HG03571 (cell line): ENCODE measurements around the gene MTA3.
"Not testable (repeated sequence)": the region's sequence is repeated elsewhere in the genome, so short reads cannot be mapped to it uniquely, and the experiment has no call there.

ENCODE experiments used
- ATAC-seq: cut with Tn5 transposase; IDR thresholded peaks from one replicate; pipeline ENCODE4 v1.9.1; 2021; ENCODE audit not compliant: unreplicated experiment

MTA3 gene

GRCh38 chr2:42568401-42569115, at the start of gene MTA3:
TSS of gene MTA3 (plus strand) at chr2:42568632. CDS start at chr2:42568746, 114 bp downstream.
- ATAC-seq = peak; percentile 15

DNA sequence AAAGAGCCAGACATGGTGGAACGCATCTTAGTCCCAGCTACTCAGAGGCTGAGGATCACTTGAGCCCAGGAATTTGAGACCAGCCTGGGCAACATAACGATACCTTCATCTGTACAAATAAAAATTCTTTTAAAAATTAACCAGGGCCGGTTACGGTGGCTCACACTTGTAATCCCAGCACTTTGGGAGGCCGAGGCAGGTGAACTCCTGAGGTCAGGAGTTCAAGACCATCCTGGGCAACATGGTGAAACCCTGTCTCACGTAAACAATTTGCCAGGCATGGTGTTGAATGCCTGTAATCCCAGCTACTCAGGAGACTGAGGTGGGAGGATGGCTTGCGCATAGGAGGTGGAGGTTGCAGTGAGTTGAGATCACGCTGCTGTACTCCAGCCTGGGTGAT, 48.8 kb upstream of the MTA3 start:
- ATAC-seq = no peak

DNA sequence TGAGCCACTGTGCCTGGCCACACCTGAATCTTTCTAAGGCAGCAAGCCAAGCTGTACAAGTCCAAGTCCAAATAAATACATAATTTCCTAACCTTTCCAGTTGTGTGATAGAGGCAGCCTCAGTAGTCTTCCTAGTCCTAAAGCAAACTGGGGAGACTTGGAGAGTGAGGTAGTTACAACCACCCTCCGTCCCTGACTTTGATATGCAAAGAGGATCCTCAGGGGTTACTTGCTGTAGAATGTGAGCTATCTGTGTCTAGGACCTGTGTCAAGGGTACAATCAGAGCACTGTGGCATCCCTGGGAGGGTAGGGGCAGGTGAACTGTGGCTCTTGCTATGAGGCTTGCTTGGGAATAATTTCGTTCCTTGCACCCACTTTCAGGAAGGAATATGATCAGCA, 46.4 kb upstream of the MTA3 start:
- no peak for ATAC-seq

GRCh38 chr2:42523341-42523740, 45.1 kb upstream of the MTA3 start:
- no peak for ATAC-seq

- ATAC-seq = no peak
These were observed 36.0 kb upstream of the MTA3 start for GRCh38 chr2:42532397-42532796.

GRCh38 chr2:42537493-42537892, 30.9 kb upstream of the MTA3 start:
- ATAC-seq = no peak

DNA sequence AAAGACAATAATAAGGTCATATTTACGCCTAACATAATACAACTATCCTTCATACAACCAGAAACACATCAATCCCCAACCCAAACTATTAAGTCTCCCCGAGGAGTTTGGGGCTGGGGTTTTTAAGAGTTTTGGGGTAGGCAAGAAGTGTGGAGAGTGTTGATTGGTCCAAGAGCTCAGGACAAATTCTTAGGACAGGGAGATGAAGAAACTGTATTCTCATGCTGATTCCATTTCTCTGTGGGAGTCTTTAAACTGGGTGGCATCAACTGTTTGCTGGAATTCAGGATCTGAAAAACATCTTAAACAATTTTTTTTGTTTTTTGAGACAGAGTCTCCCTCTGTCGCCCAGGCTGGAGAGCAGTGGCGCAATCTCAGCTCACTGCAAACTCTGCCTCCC, 25.6 kb upstream of the MTA3 start:
- ATAC-seq = no peak

DNA sequence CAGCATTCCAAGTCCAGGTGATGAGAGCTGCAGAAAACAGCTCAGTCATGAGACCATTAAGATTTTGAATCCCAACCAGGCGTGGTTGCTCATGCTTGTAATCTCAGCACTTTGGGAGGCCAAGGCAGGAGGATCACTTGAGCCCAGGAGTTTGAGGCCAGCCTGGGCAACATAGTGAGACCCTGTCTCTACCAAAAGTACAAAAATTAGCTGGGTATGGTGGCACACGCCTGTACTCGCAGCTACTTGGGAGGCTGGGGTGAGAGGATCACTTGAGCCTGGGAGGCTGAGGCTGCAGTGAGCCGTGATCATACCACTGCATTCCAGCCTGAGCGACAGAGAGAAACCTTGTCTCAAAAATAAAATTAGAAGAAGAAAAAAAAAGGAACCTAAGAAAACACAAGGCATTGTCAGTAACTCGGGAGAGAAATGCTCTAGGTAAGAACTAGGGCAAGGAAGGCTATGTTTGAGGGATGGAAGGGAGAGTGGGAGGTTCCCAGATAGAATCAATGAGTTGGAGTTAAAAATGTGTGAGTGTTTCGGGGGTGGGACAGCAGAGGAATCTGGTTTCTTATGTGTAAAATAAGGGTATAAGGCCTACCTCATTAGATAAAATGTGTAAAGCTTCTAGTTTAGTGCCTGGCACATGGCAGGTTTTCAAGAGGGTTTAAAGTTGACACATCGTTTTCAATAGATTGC, 23.3 kb upstream of the MTA3 start:
- no peak for ATAC-seq

DNA sequence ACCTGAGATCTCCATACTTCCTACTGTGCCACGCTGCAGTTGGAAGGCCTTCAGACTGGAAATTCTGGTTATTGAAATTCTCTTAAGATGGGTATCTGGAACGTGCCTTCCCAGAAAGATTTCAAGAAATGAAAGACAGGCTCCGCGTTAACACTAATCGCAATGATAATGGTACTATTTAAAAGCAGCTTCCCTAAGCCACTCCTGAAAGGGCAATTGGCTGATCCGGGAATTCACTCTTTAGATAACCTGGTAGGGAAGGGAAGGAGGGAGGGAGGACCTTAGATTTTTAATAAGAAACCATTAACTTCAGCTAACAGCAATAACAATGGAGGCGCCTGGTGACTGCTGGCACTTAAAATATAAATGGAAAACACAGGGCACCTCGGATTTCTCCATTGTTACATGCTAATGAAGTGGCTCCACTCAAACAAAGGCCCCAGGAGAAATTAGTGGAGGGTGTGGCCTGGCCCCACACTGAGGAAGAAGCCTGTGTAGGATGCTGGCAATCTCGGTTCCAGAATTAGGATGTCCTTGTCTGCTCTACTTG, 22.5 kb upstream of the MTA3 start:
- ATAC-seq = no peak

- no peak for ATAC-seq
These were observed 21.4 kb upstream of the MTA3 start for GRCh38 chr2:42547014-42547413.

DNA sequence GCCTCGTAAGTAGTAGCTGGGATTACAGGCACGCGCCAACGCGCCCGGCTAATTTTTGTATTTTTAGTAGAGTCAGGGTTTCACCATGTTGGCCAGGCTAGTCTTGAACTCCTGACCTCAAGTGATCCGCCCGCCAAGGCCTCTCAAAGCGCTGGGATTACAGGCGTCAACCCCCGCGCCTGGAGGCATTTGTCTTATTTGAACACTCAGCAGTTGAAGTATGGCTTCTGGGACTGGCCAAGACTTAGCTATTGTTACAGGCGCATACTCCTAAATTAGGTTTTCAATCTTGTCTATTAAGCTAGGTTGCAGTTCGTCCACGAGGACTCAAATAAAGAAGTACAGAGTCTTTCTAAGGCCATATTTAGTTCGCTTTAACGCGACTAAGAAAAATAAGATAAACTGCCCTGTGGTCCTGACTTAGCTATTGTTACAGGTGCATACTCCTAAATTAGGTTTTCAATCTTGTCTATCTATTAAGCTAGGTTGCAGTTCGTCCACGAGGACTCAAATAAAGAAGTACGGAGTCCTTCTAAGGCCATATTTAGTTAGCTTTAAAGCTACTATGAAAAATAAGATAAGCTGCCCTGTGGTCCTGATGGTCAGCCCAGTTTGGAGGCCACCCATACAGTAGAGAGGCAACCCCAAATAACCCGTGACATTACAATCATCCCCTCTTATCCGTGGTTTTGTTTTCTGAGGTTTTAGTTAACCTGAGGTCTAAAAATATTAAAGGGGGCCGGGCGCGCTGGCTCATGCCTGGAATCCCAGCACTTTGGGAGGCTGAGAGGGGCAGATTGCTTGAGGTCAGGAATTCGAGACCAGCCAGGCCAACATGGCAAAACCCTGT, 20.8 kb upstream of the MTA3 start:
- ATAC-seq = no peak

GRCh38 chr2:42550870-42551269, 17.6 kb upstream of the MTA3 start:
- ATAC-seq = no peak

GRCh38 chr2:42554392-42554791, 14.0 kb upstream of the MTA3 start:
- ATAC-seq = no peak

DNA sequence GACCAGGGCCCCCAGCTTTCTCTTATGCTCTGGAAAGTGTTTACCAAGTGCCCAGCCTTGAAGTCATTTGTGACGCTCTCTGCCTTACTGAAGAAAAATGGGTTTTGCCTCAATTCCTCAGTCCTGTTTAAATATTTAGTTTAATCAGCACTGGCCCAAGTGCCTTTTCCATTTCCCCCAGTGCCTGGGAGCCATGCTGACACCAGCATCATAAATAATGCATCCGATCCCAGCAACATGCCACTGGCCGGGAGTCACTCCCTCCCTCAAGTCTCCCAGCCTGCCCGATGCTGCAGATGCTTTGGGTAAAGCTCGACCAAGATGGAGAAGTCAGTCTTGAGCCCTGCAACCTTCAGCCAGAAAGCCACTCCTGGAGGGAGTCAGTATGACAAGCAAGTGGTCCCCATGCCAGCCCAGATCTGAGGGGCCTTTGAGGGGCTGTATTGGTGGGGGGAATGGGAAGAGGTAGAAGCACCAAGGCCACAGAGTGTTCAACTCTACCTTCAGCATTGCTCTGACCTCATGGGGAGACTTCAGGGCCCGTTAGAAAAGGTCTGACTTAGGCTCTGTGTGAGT, 12.0 kb upstream of the MTA3 start:
- no peak for ATAC-seq

DNA sequence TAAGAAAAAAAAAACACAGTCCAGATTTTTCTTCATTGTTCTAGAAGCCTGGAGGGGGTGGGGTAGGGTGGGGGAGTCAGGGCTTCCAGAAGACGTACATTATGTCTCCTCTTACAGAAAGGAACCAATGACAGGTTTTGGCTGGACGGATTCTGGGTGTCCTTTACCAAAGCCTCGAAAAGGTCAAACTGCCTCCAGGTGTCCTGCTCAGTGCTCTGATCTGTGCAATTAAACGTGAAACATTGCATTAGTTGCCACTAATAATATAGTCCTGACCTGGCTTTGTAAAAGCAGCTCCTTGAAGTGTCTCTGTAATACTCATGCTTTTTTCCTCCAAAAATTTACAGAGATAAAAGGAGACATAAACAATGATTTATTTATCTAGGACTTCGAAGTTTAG, 11.1 kb upstream of the MTA3 start:
- ATAC-seq = no peak

DNA sequence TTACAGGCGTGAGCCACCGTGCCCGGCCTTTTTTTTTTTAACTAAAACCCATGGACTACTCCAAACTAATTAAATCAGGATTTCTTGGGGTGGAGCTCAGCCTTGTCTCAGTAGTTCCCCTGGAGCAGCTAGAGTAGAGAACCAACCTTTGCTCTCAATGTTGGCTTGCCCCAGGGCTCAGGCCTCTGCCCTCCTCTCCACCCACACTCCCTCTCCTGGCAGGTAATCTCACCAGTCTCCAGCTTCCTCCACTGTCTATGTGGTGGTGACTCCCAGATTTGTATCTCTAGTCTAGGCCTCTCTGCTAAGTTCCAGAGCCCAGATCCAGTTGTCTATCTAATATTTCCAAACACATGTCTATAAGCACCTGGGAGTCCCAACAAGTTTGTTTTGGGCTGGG, 9.6 kb upstream of the MTA3 start:
- ATAC-seq = no peak

DNA sequence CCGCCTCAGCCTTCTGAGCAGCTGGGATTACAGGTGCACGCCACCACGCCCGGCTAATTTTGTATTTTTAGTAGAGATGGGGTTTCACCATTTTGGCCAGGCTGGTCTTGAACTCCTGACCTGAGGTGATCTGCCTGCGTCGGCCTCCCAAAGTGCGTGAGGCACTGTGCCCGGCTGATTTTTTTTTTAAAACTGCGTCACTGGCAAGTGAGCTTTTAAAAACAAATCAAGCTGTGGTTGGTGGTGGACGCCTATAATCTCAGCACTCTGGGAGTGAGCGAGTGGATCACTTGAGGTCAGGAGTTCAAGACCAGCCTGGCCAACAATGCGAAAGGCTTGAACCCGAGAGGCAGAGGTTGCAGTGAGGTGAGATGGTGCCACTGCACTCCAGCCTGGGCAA, 8.3 kb upstream of the MTA3 start:
- ATAC-seq = not testable (repeated sequence)

DNA sequence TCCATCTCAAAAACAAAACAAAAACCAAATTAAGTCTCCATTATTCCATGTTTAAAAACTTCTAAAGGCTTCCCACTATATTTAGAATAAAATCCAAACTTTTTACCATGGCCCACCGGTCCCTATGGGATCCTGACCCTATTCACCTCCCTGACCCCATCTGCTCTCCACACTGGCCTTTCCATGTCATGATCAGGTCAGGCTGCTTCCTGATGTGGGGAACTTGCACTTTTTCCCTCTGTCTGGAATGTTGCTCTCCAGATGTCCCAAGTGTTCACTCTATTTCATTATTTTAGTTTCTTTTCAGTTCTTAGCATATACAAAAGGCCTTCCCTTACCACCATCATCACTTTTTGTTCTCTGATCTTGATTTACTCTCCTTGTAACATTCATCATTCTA, 7.5 kb upstream of the MTA3 start:
- no peak for ATAC-seq

DNA sequence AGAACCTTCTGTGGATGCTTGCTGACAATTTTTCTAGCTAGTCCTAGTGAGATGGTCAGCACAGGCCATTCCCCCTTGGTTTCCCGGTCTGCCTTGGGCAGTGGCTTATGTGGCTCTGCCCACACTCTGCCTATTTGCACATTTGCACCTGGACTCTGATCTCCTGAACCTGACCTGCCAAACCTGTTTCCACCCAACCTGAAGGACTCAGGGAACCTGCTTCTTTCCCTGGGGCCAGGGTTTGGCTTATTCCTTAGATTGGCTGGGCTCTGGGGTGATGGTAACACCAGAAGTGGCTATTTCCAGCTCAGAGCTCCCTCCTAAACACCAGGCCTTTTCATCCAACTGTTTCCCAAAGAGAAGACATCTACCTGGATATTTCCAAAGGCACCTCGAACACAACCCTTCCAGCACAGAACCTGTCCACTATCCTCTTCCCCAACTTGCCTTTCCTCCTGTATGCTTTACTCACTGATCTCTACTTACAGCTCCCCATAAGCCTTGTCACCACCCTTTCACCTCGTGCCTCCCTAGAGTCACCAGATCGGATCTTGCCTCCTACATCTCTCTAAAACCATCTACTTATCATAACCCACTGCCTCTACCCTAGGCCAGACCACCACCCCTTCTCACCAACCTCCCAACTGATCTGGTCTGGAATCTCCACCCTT, 5.8 kb upstream of the MTA3 start:
- ATAC-seq = no peak

DNA sequence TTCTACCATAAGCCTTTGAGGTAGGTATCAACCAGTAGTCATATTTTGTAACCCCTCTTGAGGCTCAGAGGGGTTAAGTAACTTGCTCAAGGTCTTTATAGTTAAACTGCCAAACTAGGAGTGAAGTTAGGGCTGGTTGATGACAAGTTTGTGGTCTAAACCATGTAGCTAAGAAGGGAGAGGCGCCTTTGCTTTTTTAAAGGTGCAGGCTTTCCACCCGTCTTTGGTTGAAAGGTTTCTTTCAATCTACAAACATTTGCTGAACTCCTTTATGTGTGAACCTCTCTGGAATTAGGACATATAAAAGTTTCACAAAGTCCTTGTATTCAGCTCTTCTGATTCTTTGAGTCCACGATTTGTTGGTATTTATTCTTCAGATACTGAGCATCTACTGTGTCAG, 2.4 kb upstream of the MTA3 start:
- ATAC-seq = no peak
